Natural killer cell (primary cell): ENCODE data around the gene RRBP1. TPM values are rescaled to one million over a fixed set of nuclear protein-coding genes. Genes with fewer than 3 reads are reported as not detected.

Source experiments
- ATAC-seq, 3 donors: fragments of 150-1000 bp in 2 of 3; fragments of 200-7000 bp in 1 of 3; cut with Tn5 transposase; 1 replicate in 1 of 3; 2 replicates in 2 of 3; pipeline ENCODE4 v1.10.0; 2021; ENCODE audit warnings: mild to moderate bottlenecking in 2 of 3, moderate library complexity in 2 of 3
- DNase-seq, 2 donors: peaks; one replicate each; pipeline versions ENCODE4 v3.0.0 to v3.0.0-alpha.2; 2013 to 2021; ENCODE audit warnings: mixed read lengths in 1 of 2
- H3K27ac ChIP-seq: one replicate; pipeline ENCODE4 v1.5.1; 2013; ENCODE audit warnings: mild to moderate bottlenecking, low read length
- H3K27me3 ChIP-seq: one replicate; pipeline ENCODE4 v1.6.1; 2013; ENCODE audit warnings: low read length; ENCODE audit not compliant: control insufficient read depth, insufficient read depth
- H3K36me3 ChIP-seq: one replicate; pipeline ENCODE4 v1.6.1; 2013; ENCODE audit warnings: low read length; ENCODE audit not compliant: control insufficient read depth, insufficient read depth
- H3K4me1 ChIP-seq: one replicate; pipeline ENCODE4 v1.6.1; 2013; ENCODE audit warnings: low read length; ENCODE audit not compliant: control insufficient read depth, insufficient read depth
- H3K4me3 ChIP-seq: one replicate; pipeline ENCODE4 v1.5.1; 2013; ENCODE audit warnings: low read length
- H3K9me3 ChIP-seq: one replicate; pipeline ENCODE4 v1.6.1; 2013; ENCODE audit warnings: low read length; ENCODE audit not compliant: control insufficient read depth, insufficient read depth
- H3K27ac Mint-ChIP-seq, 2 donors: one replicate each; pipeline ENCODE4 v1.8.0; 2022; ENCODE audit warnings: mild to moderate bottlenecking in 2 of 2, mixed read lengths in 2 of 2, moderate library complexity in 1 of 2
- H3K27me3 Mint-ChIP-seq, 2 donors: one replicate each; pipeline ENCODE4 v1.8.0; 2022; ENCODE audit warnings: low read depth in 2 of 2, mixed read lengths in 2 of 2
- H3K36me3 Mint-ChIP-seq: one replicate; pipeline ENCODE4 v1.8.0; 2022; ENCODE audit warnings: mixed read lengths
- H3K4me1 Mint-ChIP-seq, 2 donors: one replicate each; pipeline ENCODE4 v1.8.0; 2022; ENCODE audit warnings: mixed read lengths in 2 of 2
- H3K4me3 Mint-ChIP-seq: one replicate; pipeline ENCODE4 v1.8.0; 2022; ENCODE audit warnings: mild to moderate bottlenecking, moderate library complexity, mixed read lengths
- H3K9me3 Mint-ChIP-seq, 2 donors: one replicate each; pipeline ENCODE4 v1.8.0; 2022; ENCODE audit warnings: mixed read lengths in 2 of 2
- WGBS: methylation state at CpG from one replicate; pipeline ENCODE4 v1.1.7; 2013; ENCODE audit warnings: missing lambda C conversion rate; ENCODE audit not compliant: insufficient coverage; 5-methylcytosine and 5-hydroxymethylcytosine counted together
- intact Hi-C: fragments of 100-400 bp; cut with micrococcal nuclease; formaldehyde crosslinking; loops from one replicate; pipeline ENCODE4 v1.14.2; 2022
- total RNA-seq, 4 donors: library from RNA; stranded (reverse); fragments of 120-200 nt in 1 of 4; gene quantifications; one replicate each; pipeline versions ENCODE4 v1.2.3 to v1.2.4, GENCODE V29; 2013 to 2022
- TF ChIP-seq, protein P1 (sequence below): fragments of 200-600 bp; IDR thresholded peaks from one replicate; pipeline ENCODE4 v1.8.0; 2022; ENCODE audit warnings: antibody characterized with exemption

Gene RRBP1
- total RNA-seq, 3 donors from 2014 or later (not counting 1 experiment from before 2014, with no cell fraction given), result 88.3 to 95.4 (median 90.1) TPM

DNA sequence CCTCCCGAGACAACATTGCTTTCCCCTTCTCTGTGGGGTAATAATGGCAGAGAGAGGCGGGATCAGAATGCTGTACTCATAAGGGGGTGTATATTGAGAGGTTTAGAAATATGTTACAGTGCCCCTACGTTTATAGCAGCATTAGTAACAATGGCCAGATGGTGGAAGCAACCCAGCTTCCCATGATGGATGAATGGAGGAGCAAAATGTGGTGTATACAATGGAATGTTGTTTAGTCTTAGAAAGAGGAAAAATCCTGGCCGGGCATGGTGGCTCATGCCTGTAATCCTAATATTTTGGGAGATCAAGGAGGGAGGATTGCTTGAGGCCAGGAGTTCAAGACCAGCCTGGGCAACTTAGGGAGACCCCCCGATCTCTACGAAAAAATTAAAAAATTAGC lies 30.7 kb upstream of the RRBP1 start:
- H3K27me3 Mint-ChIP-seq, result no peaks in the 10 kb centered on the region
- Histone ChIP-seq H3K27me3 (no peaks in the 10 kb centered on the region), H3K27ac (no peak overlapping the region), H3K4me3 (no peak overlapping the region), H3K9me3 (no peaks in the 10 kb centered on the region), H3K4me1 (no peaks in the 10 kb centered on the region), H3K36me3 (no peaks in the 10 kb centered on the region)
- intact Hi-C loops, result no loop called here
- 89% methylated on average over 5 of the region's 6 CpGs for WGBS
- H3K9me3 Mint-ChIP-seq, result no peaks in the 10 kb centered on the region
- H3K36me3 Mint-ChIP-seq, result no peaks in the 10 kb centered on the region
- no peak overlapping the region for H3K4me3 Mint-ChIP-seq
- ATAC-seq, result no peak
- no peak for DNase-seq
- TF ChIP-seq, protein P1, sequence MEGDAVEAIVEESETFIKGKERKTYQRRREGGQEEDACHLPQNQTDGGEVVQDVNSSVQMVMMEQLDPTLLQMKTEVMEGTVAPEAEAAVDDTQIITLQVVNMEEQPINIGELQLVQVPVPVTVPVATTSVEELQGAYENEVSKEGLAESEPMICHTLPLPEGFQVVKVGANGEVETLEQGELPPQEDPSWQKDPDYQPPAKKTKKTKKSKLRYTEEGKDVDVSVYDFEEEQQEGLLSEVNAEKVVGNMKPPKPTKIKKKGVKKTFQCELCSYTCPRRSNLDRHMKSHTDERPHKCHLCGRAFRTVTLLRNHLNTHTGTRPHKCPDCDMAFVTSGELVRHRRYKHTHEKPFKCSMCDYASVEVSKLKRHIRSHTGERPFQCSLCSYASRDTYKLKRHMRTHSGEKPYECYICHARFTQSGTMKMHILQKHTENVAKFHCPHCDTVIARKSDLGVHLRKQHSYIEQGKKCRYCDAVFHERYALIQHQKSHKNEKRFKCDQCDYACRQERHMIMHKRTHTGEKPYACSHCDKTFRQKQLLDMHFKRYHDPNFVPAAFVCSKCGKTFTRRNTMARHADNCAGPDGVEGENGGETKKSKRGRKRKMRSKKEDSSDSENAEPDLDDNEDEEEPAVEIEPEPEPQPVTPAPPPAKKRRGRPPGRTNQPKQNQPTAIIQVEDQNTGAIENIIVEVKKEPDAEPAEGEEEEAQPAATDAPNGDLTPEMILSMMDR, result no peak
- no peaks in the 10 kb centered on the region for H3K4me1 Mint-ChIP-seq
- H3K27ac Mint-ChIP-seq, result no peak overlapping the region

GRCh38 chr20:17712201-17712600 lies 30.2 kb upstream of the RRBP1 start:
- TF ChIP-seq, protein P1, result no peak
- intact Hi-C loops, result no loop called here
- no peaks in the 10 kb centered on the region for H3K36me3 ChIP-seq
- H3K27ac ChIP-seq, result no peak overlapping the region
- no peak overlapping the region for H3K4me3 ChIP-seq
- H3K27me3 Mint-ChIP-seq, result no peaks in the 10 kb centered on the region
- DNase-seq, result no peak
- H3K4me1 Mint-ChIP-seq, result no peaks in the 10 kb centered on the region
- H3K4me1 ChIP-seq, result no peaks in the 10 kb centered on the region
- no peaks in the 10 kb centered on the region for H3K9me3 ChIP-seq
- no peak overlapping the region for H3K27ac Mint-ChIP-seq
- H3K9me3 Mint-ChIP-seq, result no peaks in the 10 kb centered on the region
- no peak for ATAC-seq
- H3K27me3 ChIP-seq, result no peaks in the 10 kb centered on the region
- H3K36me3 Mint-ChIP-seq, result no peaks in the 10 kb centered on the region
- H3K4me3 Mint-ChIP-seq, result no peak overlapping the region
- WGBS, result 93% methylated on average over 2 of the region's 4 CpGs

DNA sequence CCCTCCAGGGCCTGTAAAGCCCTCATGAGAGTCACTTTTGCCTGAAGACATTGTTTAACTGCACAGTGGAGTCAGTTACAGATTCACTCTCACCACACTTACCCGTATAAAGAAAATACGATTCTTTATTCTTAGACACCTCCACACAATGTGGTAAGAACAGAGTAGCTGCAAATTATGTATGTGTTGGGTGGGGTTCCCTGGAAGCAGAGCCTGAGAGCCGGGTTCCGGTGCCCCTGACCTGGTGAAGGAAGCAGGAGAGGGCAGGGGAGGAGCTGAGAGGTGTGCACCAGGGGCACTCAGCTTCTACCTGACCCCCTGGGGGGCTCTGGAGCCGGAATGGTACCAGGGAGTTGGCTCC lies 29.2 kb upstream of the RRBP1 start:
- no peak overlapping the region for H3K4me3 Mint-ChIP-seq
- Histone ChIP-seq H3K36me3 (no peaks in the 10 kb centered on the region), H3K27ac (no peak overlapping the region), H3K4me1 (no peaks in the 10 kb centered on the region), H3K9me3 (no peaks in the 10 kb centered on the region), H3K27me3 (no peaks in the 10 kb centered on the region), H3K4me3 (no peak overlapping the region)
- WGBS, result 89% methylated on average over 3 of the region's 5 CpGs
- TF ChIP-seq, protein P1, result no peak
- no peaks in the 10 kb centered on the region for H3K36me3 Mint-ChIP-seq
- DNase-seq, result no peak
- no peak overlapping the region for H3K27ac Mint-ChIP-seq
- ATAC-seq, result no peak
- no peaks in the 10 kb centered on the region for H3K9me3 Mint-ChIP-seq
- H3K27me3 Mint-ChIP-seq, result no peaks in the 10 kb centered on the region
- H3K4me1 Mint-ChIP-seq, result no peaks in the 10 kb centered on the region
- intact Hi-C loops, result no loop called here

GRCh38 chr20:17710379-17711266 lies 28.6 kb upstream of the RRBP1 start:
- Histone ChIP-seq H3K9me3 (no peaks in the 10 kb centered on the region), H3K27me3 (no peaks in the 10 kb centered on the region), H3K4me3 (no peak overlapping the region), H3K36me3 (no peaks in the 10 kb centered on the region), H3K4me1 (no peaks in the 10 kb centered on the region), H3K27ac (no peak overlapping the region)
- 87% methylated on average over 21 of the region's 21 CpGs for WGBS
- no peak overlapping the region for H3K27ac Mint-ChIP-seq
- H3K4me1 Mint-ChIP-seq, result no peaks in the 10 kb centered on the region
- no peaks in the 10 kb centered on the region for H3K27me3 Mint-ChIP-seq
- no peaks in the 10 kb centered on the region for H3K9me3 Mint-ChIP-seq
- intact Hi-C loops, result no loop called here
- TF ChIP-seq, protein P1, result no peak
- H3K36me3 Mint-ChIP-seq, result no peaks in the 10 kb centered on the region
- ATAC-seq (no peak), DNase-seq (no peak)
- H3K4me3 Mint-ChIP-seq, result no peak overlapping the region
